GM19025 (cell line): ENCODE measurements around the gene CEL.
"Not testable (repeated sequence)": the region's sequence is repeated elsewhere in the genome, so short reads cannot be mapped to it uniquely, and the experiment has no call there.

ENCODE experiments used
- ATAC-seq: cut with Tn5 transposase; IDR thresholded peaks from one replicate; pipeline ENCODE4 v1.9.1; 2021; ENCODE audit warnings: mild to moderate bottlenecking, low read depth, moderate library complexity; ENCODE audit not compliant: unreplicated experiment

Gene CEL

DNA sequence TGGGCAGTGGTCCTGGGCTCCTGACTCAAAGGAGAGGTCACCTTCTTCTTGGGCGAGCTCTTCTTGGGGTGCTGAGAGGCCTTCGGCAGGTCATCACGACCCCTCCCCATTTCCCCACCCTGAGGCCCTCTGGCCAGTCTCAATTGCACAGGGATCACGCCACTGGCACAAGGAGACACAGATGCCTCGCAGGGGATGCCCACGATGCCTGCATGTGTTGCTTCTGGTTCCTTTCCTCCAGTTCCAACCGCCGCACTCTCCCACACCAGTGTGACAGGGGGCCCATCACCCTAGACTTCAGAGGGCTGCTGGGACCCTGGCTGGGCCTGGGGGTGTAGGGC is 1.3 kb downstream of the CEL start:
- no peak for ATAC-seq

- ATAC-seq, result no peak
Observed at GRCh38 chr9:133063500-133064231, 1.9 kb downstream of the CEL start.

DNA sequence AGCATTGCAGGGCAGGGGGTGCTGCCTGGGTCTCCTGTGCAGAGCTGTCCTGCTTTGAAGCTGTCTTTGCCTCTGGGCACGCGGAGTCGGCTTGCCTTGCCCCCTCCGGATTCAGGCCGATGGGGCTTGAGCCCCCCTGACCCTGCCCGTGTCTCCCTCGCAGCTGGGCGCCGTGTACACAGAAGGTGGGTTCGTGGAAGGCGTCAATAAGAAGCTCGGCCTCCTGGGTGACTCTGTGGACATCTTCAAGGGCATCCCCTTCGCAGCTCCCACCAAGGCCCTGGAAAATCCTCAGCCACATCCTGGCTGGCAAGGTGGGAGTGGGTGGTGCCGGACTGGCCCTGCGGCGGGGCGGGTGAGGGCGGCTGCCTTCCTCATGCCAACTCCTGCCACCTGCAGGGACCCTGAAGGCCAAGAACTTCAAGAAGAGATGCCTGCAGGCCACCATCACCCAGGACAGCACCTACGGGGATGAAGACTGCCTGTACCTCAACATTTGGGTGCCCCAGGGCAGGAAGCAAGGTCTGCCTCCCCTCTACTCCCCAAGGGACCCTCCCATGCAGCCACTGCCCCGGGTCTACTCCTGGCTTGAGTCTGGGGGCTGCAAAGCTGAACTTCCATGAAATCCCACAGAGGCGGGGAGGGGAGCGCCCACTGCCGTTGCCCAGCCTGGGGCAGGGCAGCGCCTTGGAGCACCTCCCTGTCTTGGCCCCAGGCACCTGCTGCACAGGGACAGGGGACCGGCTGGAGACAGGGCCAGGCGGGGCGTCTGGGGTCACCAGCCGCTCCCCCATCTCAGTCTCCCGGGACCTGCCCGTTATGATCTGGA is 2.7 kb downstream of the CEL start:
- ATAC-seq, result no peak

GRCh38 chr9:133065070-133065388 is 3.2 kb downstream of the CEL start:
- no peak for ATAC-seq

DNA sequence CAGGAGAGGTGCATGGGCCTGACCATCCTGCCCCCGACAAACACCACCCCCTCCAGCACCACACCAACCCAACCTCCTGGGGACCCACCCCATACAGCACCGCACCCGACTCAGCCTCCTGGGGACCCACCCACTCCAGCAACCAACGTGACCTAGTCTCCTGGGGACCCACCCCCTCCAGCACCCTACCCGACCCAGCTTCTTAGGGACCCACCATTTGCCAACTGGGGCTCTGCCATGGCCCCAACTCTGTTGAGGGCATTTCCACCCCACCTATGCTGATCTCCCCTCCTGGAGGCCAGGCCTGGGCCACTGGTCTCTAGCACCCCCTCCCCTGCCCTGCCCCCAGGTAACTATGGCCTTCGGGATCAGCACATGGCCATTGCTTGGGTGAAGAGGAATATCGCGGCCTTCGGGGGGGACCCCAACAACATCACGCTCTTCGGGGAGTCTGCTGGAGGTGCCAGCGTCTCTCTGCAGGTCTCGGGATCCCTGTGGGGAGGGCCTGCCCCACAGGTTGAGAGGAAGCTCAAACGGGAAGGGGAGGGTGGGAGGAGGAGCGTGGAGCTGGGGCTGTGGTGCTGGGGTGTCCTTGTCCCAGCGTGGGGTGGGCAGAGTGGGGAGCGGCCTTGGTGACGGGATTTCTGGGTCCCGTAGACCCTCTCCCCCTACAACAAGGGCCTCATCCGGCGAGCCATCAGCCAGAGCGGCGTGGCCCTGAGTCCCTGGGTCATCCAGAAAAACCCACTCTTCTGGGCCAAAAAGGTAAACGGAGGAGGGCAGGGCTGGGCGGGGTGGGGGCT is 4.6 kb downstream of the CEL start:
- no peak for ATAC-seq

DNA sequence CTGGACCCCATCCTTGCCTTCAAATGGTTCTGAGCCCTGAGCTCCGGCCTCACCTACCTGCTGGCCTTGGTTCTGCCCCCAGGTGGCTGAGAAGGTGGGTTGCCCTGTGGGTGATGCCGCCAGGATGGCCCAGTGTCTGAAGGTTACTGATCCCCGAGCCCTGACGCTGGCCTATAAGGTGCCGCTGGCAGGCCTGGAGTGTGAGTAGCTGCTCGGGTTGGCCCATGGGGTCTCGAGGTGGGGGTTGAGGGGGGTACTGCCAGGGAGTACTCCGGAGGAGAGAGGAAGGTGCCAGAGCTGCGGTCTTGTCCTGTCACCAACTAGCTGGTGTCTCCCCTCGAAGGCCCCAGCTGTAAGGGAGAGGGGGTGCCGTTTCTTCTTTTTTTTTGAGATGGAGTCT is 5.2 kb downstream of the CEL start:
- ATAC-seq, result no peak

DNA sequence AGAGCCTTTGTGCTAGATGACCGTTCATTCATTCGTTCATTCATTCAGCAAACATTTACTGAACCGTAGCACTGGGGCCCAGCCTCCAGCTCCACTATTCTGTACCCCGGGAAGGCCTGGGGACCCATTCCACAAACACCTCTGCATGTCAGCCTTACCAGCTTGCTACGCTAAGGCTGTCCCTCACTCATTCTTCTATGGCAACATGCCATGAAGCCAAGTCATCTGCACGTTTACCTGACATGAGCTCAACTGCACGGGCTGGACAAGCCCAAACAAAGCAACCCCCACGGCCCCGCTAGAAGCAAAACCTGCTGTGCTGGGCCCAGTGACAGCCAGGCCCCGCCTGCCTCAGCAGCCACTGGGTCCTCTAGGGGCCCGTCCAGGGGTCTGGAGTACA is 6.0 kb downstream of the CEL start:
- ATAC-seq, result no peak

GRCh38 chr9:133068431-133068830 is 6.7 kb downstream of the CEL start:
- ATAC-seq, result not testable (repeated sequence)

- not testable (repeated sequence) for ATAC-seq
Observed at GRCh38 chr9:133070500-133070961, 8.8 kb downstream of the CEL start.

DNA sequence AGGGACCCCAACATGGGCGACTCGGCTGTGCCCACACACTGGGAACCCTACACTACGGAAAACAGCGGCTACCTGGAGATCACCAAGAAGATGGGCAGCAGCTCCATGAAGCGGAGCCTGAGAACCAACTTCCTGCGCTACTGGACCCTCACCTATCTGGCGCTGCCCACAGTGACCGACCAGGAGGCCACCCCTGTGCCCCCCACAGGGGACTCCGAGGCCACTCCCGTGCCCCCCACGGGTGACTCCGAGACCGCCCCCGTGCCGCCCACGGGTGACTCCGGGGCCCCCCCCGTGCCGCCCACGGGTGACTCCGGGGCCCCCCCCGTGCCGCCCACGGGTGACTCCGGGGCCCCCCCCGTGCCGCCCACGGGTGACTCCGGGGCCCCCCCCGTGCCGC is 9.2 kb downstream of the CEL start:
- ATAC-seq, result not testable (repeated sequence)

GRCh38 chr9:133071484-133072150 is 9.8 kb downstream of the CEL start:
- no peak for ATAC-seq

GRCh38 chr9:133072210-133072609 is 10.4 kb downstream of the CEL start:
- not testable (repeated sequence) for ATAC-seq

DNA sequence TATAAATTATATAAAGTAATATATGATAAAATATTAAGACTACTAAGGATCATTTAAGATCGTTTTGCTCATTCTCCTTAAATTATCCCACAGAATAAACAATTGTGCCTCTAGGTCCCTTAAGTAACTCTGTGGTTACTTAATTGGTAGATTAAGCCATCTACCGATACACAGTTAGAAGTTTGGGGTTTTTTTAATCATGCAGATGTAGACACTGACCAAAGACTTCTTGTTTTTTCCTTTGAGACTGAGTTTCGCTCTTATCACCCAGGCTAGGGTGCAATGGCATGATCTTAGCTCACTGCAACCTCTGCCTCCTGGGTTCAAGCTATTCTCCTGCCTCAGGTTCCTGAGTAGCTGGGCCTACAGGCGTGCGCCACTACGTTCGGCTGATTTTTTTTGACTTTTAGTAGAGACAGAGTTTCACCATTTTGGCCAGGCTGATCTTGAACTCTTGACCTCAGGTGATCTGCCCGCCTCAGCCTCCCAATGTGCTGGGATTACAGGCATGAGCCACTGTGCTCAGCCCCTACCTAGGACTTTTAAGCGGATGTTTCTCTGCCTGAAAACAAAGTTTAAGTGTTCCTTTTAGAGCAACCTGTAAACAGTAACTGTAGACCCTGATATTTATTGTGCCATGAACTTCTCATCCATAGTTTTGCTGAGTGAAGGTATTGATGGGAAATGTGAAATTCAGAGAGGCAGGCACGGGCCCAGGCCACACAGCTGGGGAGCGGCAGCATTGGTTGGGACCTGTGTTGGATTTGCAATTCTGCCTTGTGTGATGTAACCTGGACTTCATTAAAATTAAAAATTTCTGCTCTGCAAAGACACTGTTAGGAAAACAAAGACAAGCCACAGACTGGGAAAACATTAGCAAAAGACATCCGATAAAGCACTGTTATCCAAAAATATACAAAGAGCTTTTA is 11.6 kb downstream of the CEL start:
- no peak for ATAC-seq

GRCh38 chr9:133074111-133074651 is 12.4 kb downstream of the CEL start:
- ATAC-seq, result no peak

- ATAC-seq, result no peak
Observed at GRCh38 chr9:133075925-133076630, 14.3 kb downstream of the CEL start.

DNA sequence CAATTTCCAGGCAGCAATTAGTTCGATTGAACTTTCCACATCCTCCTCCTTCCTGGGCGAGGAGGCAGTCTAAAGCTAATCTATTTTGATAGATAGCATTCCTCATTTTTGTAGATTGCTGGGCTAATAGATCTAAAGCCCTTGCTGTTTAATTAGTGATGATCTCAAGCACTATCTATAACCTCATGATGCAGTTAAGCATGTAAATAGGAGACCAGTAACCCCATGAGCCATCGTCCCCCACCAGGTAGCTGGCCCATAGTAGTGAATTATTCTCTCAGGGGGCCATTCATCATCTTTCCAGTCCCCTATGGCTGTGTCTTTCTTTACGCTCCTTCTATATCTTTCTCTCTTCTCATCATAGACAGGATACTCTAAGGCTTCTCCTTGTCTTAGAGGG is 14.9 kb downstream of the CEL start:
- no peak for ATAC-seq

DNA sequence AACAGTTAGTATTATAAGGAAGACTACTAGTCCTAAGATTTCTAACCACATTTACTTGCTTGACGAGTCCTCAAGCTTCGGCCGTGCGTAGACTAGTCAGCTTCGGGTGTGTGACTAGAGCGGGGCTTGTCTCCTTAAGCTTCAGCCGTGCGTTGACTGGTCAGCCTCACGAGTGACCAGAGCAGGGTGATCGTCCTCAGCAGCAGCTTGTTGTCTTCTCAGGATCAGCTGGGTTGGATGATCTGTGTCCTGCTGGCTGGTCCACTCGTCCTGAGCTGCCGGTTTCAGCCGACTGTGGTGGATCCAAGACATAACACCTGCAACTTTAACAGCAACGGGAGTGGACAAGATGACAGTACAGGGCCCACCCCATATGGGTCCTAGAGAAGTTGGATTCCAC is 16.7 kb downstream of the CEL start:
- ATAC-seq, result no peak

DNA sequence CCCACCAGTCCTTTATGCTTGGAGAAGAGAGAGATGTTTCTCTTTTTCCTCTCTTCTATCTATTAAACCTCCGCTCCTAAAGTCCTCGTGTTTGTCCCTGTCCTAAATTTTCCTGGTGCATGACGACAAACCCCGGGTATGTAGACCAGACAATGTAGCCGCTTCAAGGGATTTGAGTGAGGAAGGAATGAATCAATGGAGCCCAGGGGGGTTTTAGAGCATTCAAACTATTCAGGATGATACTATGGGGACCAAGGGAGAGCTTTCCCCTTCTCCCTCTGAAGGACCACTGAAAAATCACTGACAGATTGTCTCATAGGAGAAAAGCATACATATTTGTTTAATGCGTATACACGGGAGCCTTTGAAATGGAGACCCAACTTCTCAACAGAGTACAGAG is 18.4 kb downstream of the CEL start:
- no peak for ATAC-seq
